IPS-NIHi11 (cell line): ENCODE measurements around the gene RAB6C.
A peak's percentile ranks its signal among the peaks of the same experiment; 100 is the strongest.
"Not testable (repeated sequence)": the region's sequence is repeated elsewhere in the genome, so short reads cannot be mapped to it uniquely, and the experiment has no call there.

Source experiments
- DNase-seq: peaks from one replicate; pipeline ENCODE4 v3.0.0; 2012; ENCODE audit warnings: mixed read lengths, low spot score

RAB6C gene

DNA sequence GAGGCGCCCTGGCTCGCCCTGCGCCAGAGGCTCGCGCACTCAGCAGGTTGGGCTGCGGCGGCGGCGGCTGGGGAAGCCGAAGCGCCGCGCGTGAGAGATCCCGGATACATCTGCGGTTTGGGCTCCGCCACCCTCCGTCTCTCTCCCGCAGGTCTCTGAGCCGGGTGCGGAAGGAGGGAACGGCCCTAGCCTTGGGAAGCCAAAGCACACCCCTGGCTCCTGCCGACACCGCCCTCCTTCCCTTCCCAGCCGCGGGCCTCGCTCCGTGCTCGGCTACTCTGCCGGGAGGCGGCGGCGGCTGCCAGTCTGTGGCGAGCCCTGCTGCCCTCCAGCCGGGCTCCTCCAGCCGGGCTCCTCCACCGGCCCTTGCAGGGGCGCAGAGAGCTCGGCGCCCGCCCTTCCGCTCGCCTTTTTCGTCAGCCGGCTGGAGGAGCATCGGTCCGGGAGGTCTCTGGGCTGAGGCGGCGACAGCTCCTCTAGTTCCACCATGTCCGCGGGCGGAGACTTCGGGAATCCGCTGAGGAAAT lies at the start of gene RAB6C:
Gene RAB6C, plus strand, starts transcription at position 38 of the 527 bp plus-strand sequence. Its CDS starts 450 bp downstream, at position 488.
- peak; percentile 22 for DNase-seq

DNA sequence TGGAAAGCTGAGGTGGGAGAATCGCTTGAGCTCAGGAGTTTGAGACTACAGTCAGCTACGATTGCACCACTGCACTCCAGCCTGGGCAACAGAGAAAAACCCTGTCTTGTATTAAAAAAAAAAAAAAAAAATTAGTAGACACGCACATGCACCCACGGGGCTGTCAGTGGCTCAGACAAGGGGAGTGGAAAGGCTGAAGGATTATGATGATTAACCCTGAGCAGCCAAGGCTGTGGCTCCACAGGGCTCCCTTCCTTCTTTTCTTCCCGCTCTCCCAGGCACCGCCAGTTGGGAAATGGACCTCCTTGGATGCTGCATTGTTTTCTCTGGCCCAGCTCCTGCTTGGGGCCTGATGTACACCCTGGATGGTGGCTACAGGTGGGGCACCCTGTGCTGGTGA lies 49.0 kb upstream of the RAB6C start:
- no peak for DNase-seq

DNA sequence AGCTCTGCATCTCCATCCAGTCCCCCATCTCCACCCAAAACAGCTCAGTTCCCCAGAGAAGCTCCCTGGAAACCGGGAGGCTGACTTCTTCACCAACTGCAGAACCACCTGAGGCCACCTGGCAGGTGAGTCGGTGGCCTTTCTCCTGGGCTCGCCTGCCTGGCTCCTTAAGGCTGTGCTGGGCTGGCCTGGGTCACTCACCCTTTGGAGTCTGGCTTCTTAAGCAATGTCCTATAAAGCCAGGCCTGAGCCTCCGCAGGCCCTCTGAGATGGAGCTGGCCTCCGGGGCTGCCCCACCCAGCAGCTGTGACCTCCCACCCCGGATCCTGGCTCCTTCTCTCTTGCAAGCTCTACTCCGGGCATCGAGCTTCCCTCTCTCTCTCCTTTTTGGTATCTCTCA lies 46.1 kb upstream of the RAB6C start:
- not testable (repeated sequence) for DNase-seq

DNA sequence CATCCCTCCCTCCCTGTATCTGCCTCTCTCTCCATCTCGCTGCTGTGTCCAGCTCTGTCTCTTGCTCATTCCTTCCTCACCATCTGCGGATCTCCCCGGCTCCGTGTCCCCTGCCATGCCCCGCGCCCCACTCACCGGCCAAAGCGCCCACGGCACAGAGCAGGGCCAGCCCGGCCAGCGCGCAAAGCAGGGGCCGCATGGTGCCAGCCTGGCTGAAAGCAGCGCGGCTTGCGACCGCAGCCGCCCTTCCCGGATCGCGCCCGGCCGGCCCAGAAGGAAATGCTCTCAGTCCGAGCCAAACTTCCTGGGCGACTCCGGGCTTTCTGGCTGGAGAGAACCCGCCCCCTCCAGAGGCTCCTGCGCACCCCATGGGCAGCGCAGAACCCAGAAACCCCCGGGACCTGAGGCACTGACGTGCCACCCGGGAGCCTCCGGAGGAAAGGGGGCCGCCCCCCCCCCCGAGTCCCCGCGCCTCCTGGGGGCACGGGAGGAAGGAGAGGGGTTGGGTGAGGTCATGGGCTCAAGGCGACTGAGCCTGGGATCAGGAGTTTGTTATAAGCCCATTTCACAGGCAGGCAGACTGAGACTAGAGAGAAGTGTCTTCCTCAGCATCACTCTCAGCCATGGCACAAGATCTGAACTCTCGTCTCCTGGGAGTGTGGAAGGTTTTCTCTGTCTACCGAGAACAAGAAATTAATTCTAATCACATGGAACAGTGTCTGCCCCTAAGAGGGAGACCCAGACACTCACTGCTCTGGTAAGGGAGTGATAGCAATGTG lies 45.2 kb upstream of the RAB6C start:
- peak; percentile 55 for DNase-seq

DNA sequence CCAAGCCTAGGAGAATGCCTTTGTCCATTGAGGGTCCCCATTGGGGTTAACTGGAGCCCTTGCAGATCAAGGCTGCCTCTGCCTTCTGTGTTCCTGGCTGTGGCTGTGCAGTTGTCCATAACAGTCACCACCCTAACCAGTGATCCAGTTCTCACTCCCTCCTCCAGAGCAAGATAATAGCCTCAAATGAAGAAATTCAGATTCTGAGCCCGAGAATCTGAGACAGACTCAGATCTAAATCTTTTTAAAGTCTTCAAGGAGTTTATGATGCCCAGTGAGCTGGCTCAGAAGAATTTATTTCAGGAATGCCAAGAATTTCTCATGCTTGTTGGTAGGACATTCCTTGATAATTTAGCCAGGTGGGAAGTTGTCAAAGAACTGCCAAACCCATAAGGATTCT lies 44.3 kb upstream of the RAB6C start:
- no peak for DNase-seq

DNA sequence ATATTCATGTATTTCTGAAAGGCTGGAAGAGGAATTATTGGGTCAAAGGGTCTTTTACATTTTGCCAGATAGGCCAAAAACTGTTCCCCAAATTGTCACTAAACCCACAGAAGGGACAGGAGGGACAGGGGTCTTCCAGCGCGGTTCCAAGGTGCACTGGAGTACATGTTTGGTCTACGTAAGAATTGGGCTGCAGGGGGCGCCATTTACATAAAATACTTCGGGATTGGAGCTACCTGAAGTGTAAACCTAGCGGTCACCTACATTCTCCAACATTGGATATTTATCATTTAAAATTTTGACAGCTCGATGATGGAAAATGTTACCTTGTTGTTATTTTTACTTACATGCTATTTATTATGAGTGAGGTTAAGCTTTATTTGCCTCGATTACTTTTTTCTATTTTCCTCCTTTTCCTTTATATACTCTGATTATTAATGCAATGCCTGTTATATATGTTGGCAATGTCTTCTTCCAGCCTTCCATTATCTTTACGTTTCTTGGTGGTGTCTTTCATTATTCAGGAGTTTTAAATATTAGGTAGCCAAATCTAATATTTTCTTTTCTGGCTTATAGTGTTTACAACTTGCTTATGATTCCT lies 43.0 kb upstream of the RAB6C start:
- DNase-seq: no peak

DNA sequence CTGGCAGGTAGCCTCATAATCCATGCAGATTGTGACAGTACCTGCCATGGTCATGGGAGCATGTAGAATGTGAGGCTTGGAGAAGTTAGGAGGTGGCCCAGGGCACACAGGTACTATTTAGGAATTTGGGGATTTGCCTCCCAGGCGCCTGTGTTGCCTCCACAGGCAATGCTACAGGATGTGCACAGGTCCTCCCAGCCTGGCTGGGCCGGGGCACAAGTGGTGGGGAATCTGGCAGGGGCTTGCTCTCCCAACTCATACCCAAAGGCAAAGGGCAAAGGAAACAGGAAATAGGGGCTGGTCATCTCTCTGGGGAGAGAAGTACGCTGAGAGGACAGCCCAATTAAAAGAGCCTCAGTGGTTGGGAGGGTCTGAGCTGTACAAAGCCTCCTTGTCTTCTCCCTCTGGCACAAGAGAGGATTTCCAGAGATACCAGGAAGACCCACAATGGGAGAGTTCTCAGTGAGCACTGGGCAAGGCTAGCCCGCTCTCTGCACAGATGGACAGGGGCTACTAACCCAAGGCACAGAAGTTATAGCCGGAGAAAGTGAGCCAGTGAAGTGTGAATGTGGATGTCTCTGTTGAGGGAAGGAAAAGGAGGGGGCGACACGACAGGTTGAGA lies 40.5 kb upstream of the RAB6C start:
- not testable (repeated sequence) for DNase-seq

DNA sequence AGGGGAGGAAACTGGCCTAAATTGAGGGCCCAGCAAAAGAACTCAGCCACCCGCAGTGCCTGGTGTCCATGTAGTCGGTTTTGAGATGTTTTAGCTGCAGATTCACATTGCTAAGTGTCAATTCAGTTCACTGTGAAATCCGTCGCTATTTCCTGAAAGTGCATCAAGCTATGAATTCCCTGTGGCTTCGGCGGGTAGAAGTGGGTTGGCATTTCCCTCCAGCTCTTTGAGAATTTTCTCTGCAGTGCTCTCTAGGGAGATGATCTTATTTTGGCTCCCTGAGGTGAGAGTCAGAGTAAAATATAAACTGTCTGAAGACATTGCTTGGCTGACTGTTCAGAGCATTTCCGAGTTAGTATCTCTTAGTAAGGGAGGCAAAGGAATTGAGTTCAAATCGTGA lies 36.0 kb upstream of the RAB6C start:
- not testable (repeated sequence) for DNase-seq

DNA sequence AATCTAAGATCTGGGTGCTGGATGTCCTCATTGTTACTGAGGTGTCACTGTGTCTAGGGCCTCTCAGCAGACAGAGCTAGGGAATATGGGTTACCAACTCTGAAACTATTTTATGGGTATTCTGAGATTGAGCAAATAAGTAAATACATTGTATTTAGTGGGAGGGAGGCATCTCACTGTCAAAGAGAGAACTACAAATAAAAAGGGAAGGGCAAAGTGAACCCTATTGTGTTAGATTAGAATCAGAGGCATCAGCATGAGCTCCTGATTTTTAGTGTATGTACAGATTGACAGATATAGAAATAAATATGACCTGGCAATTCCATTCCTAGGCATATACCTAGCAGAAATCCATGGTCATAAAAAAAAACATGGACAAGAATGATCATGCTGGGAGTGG lies 33.9 kb upstream of the RAB6C start:
- DNase-seq: no peak

DNA sequence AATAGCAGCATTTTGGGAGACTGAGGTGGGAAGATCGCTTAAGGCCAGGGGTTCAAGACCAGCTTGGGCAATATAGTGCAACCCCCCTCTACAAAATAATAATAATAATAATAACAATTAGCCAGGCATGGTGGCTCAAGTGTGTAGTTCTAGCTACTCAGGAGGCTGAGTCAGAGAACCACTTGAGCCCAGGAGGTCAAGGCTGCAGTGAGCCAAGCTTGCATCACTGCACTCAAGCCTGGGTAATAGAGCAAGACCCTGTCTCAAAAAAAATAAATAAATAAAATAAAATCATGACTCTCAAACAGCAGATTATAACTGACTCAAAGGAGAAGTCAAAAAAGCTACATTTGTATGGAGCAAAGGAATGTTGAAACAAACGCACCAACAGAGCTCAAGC lies 31.8 kb upstream of the RAB6C start:
- not testable (repeated sequence) for DNase-seq

DNA sequence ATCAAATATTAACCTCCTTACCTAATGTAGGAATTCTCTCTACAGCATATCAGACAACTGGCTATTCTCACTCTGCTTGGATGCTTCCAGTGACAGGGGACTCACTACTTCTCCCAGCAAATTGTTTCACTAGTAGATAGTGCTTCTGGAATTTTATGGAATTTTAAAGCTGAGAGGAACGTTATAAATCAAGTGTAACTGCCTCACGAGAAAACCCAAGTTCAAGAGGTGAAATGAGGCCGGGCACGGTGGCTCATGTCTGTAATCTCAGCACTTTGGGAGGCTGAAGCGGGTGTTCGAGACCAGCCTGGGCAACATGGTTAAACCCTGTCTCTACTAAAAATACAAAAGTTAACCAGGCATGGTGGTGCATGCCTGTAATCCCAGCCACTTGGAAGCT lies 23.3 kb upstream of the RAB6C start:
- not testable (repeated sequence) for DNase-seq

DNA sequence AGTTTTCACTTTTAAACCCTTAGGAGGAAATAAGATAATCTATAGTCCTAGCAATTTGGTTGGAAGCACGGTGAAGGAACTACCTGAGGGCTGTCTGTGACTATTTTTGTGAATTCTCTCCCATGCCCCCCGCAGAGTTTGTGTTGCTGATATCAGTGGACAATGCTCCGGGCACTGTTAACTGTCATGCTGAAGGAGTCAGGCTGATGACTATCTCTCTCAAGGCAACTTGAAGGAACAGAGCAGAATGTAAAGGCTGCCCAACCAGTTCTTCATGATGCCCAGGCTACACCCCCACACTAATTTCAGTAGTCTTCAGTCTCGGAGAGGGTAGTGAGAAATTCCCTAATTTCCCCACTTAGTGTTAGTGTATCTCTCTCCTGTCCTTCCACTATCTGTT lies 21.6 kb upstream of the RAB6C start:
- DNase-seq: no peak

DNA sequence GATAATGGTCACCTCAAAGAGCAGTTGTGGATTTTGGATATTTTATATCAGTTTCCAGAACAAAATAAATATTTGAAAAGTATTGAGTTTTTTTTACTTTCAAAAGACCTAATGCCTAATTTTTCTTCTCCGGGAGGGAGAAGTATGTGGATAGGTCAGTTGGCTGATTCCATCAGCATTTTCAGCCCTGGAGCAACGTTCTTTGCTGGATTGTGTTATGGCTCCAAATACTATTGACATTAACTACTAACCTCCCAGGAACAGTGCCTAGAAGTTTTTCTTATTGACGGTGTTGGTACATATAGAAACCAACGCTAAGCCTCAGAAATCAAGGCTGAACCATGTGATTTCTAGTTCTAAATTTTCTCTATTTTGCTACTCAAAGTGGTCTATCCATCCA lies 20.7 kb upstream of the RAB6C start:
- not testable (repeated sequence) for DNase-seq

DNA sequence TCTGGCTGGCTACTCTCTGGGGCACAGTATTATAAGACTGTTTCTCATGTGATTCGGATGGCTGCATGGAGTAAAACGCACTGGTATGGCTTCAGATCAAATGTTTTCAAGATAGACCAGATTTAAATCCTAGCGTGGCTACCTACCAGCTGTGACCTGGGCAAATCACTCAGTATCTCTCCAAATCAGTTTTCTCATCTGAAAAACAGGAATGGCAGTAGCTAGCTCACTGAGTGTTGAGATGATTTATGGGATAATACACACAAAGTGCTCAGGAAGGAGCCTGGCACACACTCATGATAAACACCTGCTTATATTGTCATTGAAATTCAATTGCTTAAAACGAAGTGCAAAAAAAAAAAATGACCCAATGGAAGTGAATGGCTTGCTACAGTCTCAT lies 10.9 kb upstream of the RAB6C start:
- DNase-seq: not testable (repeated sequence)

DNA sequence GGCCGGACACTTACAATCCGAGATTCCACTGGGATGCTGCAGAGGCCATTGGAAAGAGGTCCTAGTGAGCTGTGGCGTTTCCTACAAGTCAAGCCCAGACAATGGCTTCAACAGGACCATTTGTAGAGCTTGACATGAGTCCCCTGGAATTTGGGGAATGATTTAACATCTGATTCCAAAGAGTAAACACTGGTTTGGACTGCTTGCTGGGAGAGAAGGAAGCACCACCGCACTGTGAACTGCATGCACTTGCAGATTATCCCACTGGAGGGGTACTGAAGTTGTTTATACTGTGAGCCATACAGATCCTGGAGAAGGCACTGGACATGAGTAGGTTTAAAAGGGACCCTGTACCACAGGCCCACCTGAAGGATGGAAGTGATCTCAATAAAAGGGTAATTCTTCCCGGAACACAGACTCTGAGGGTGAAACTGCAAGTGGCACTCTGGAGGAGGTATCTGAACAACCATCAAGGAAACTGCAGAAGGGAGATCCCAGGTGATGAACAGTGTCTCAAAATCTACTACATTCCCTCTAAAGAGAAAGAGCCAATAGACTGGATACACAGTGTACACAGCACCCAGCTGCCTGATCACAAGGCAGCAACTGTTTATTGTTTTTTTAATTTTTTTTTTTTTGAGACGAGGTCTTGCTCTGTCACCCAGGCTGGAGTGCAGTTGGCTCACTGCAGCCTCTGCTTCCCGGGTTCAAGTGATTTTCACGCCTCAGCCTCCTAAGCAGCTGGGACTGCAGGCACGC lies 4.3 kb upstream of the RAB6C start:
- no peak for DNase-seq

DNA sequence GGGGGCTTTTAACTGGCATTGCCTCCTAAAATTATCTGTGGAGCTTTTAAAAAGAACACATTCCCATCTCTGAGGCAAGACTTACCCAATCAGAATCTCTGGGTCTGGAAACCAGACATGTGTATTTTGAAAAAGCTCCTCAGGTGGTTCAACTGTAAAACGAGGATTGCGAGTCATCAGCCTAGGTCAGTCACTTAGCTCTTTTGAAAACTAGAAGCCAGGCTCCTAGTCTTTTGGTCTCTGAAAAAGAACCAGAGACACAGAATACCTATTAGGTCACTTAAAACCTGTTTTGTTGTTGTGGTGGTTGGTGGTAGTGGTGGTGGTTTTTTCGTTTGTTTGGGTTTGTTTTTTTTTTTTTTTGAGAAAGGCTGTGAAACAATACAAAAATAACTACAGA lies 2.5 kb upstream of the RAB6C start:
- not testable (repeated sequence) for DNase-seq

DNA sequence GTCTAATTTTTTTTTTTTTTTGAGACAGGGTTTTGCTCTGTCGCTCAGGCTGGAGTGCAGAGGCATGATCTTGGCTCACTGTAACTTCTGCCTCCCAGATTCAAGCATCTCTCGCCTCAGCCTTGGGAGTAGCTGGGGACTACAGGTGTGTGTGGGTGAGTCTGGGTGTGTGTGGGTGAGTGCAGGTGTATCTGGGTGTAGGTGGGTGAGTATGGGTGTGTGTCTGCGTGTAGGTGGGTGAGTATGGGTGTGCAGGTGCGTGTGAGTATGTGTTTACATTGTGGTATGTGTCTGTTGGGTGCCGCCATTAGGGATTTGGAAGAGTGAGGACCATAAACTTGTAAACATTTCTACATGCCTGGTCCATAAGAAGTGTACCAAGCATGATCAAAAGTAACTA lies 1.5 kb upstream of the RAB6C start:
- DNase-seq: no peak

DNA sequence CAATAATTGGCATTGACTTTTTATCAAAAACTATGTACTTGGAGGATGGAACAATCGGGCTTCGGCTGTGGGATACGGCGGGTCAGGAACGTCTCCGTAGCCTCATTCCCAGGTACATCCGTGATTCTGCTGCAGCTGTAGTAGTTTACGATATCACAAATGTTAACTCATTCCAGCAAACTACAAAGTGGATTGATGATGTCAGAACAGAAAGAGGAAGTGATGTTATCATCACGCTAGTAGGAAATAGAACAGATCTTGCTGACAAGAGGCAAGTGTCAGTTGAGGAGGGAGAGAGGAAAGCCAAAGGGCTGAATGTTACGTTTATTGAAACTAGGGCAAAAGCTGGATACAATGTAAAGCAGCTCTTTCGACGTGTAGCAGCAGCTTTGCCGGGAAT lies 780 bp downstream of the RAB6C start:
- not testable (repeated sequence) for DNase-seq

DNA sequence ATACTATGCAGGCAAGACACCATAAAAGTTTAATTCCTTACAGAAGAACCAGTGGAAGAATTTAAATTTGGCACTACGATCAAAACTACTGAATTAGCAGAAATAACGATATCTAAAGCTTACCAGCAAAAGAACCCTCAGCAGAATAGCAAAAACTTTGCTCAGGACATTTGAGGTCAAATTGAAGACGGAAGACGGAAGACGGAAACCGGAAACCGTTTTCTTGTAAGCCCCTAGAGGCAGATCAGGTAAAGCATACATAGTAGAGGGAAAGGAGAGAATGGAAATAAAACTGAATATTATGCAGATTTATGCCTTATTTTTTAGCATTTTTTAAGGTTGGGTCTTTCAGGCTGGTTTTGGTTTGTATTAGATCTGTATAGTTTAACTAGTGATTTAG lies 2.2 kb downstream of the RAB6C start:
- DNase-seq: not testable (repeated sequence)

DNA sequence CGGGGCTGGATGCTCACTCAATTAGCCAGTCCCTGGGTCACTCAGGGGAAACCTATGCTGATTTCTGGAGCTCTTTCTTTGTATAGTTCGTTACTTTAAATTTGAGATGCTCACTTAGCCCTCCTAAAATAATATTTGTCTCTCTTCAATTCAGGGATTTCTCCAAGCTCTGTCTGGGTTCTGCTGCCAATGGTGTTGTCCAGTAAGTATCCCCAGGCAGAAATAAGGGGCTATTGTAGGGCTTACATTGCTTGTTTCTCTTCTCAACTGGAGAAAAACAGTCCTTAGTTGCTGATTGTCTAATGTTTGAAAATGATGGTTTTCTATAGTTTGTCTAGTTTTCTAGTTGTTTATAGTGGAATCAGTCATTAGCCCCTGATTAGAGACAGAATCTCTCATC lies 5.0 kb downstream of the RAB6C start:
- DNase-seq: no peak

DNA sequence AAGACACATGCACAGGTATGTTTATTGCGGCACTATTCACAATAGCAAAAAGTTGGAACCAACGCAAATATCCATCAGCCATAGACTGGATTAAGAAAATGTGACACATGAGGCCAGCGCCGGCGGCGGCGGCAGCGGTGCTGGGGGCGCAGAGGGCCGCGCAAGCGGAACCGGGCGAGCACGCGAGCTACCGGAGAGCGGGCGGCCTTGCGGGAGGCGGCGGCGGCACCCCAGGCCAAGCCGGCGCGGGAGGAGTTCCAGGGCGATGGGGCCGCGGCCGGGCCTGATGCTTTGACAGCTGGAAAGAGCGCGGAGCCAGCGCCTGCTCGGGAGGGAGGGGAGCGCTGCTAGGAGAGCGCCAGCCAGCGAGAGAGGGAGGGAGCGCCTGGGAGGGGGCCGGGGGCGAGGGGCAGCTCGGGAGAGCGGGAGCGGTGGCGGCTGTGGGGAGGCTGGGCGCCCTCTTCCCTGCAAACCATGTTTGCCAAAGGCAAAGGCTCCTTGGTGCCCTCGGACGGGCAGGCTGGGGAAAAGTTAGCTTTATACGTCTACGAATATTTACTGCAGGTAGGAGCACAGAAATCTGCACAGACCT lies 13.0 kb downstream of the RAB6C start:
- DNase-seq: not testable (repeated sequence)

DNA sequence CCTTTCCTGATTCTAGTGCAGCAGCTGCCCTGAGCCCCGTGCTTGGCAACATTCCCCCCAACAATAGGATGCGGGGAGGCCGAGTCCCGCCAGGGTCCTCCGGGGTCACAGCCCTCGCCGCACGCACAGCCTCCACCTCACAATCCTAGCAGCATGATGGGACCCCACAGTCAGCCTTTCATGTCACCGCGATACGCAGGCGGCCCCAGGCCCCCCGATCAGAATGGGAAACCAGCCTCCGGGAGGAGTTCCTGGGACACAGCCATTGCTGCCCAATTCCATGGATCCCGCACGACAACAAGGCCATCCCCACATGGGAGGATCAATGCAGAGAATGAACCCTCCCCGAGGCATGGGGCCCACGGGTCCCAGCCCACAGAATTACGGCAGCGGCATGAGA lies 13.7 kb downstream of the RAB6C start:
- not testable (repeated sequence) for DNase-seq
